ENCODE results near the gene RAB3GAP1. TPM values are rescaled to one million over a fixed set of nuclear protein-coding genes. Genes with fewer than 3 reads are reported as not detected.
A peak's percentile ranks its signal among the peaks of the same experiment; 100 is the strongest.
"Not testable (repeated sequence)": the region's sequence is repeated elsewhere in the genome, so short reads cannot be mapped to it uniquely, and the experiment has no call there.

Gene RAB3GAP1
- 42.3 and 50.3 TPM in 2 replicates for total RNA-seq (2014; rRNA removed; shearing (Covaris generic))

- DNase-seq (ENCODE audit: low spot score), result peak; percentile 83
These were observed at the start of gene RAB3GAP1 for GRCh38 chr2:135052042-135052876. Gene RAB3GAP1 (plus strand): TSS chr2:135052292. CDS start chr2:135052308, 16 bp downstream.

GRCh38 chr2:135002836-135003235, 49.3 kb upstream of the RAB3GAP1 start:
- DNase-seq (ENCODE audit: low spot score), result no peak

- peak; percentile 57 for DNase-seq (ENCODE audit: low spot score)
These were observed 47.9 kb upstream of the RAB3GAP1 start for GRCh38 chr2:135004005-135004746.

GRCh38 chr2:135005753-135006152, 46.3 kb upstream of the RAB3GAP1 start:
- DNase-seq (ENCODE audit: low spot score), result no peak

GRCh38 chr2:135009339-135009738, 42.8 kb upstream of the RAB3GAP1 start:
- DNase-seq (ENCODE audit: low spot score), result no peak

GRCh38 chr2:135010200-135010942, 41.7 kb upstream of the RAB3GAP1 start:
- DNase-seq (ENCODE audit: low spot score), result no peak

- DNase-seq (ENCODE audit: low spot score), result no peak
These were observed 40.5 kb upstream of the RAB3GAP1 start for GRCh38 chr2:135011633-135012032.

GRCh38 chr2:135021618-135022017, 30.5 kb upstream of the RAB3GAP1 start:
- no peak for DNase-seq (ENCODE audit: low spot score)

GRCh38 chr2:135022952-135023880, 28.9 kb upstream of the RAB3GAP1 start:
- no peak for DNase-seq (ENCODE audit: low spot score)

GRCh38 chr2:135023886-135024485, 28.1 kb upstream of the RAB3GAP1 start:
- no peak for DNase-seq (ENCODE audit: low spot score)

GRCh38 chr2:135029481-135030134, 22.5 kb upstream of the RAB3GAP1 start:
- DNase-seq (ENCODE audit: low spot score), result no peak

- DNase-seq (ENCODE audit: low spot score), result peak; percentile 32
These were observed 21.3 kb upstream of the RAB3GAP1 start for GRCh38 chr2:135030826-135031225.

- not testable (repeated sequence) for DNase-seq (ENCODE audit: low spot score)
These were observed 18.9 kb upstream of the RAB3GAP1 start for GRCh38 chr2:135033216-135033615.

- peak; percentile 4 for DNase-seq (ENCODE audit: low spot score)
These were observed 14.3 kb upstream of the RAB3GAP1 start for GRCh38 chr2:135037831-135038230.

- no peak for DNase-seq (ENCODE audit: low spot score)
These were observed 8.7 kb upstream of the RAB3GAP1 start for GRCh38 chr2:135043345-135043744.

GRCh38 chr2:135047300-135047699, 4.8 kb upstream of the RAB3GAP1 start, which contains the start of gene MAP3K19:
Gene MAP3K19 (minus strand): TSS chr2:135047447. CDS start chr2:135024647, 22,800 bp downstream.
- no peak for DNase-seq (ENCODE audit: low spot score)

- no peak for DNase-seq (ENCODE audit: low spot score)
These were observed 4.0 kb upstream of the RAB3GAP1 start for GRCh38 chr2:135048122-135048521.

GRCh38 chr2:135050132-135050531, 2.0 kb upstream of the RAB3GAP1 start:
- no peak for DNase-seq (ENCODE audit: low spot score)

GRCh38 chr2:135050684-135051083, 1.4 kb upstream of the RAB3GAP1 start:
- no peak for DNase-seq (ENCODE audit: low spot score)

- no peak for DNase-seq (ENCODE audit: low spot score)
These were observed 944 bp downstream of the RAB3GAP1 start for GRCh38 chr2:135052997-135053474.
